DMS 273 treated with DMSO at 0.1 percent for 48 hours (cell line): ENCODE data around the gene ZNF335.
A peak's percentile ranks its signal among the peaks of the same experiment; 100 is the strongest.
"Not testable (repeated sequence)": the region's sequence is repeated elsewhere in the genome, so short reads cannot be mapped to it uniquely, and the experiment has no call there.

Experiments
- DNase-seq: peaks from one replicate; lab custom pipeline; 2025; lab: John Stamatoyannopoulos, UW

The ZNF335 gene

GRCh38 chr20:45934046-45934585 is 37.9 kb downstream of the ZNF335 start:
- no peak for DNase-seq

- peak; percentile 69 for DNase-seq
Measured at GRCh38 chr20:45933266-45934045, 38.5 kb downstream of the ZNF335 start.

GRCh38 chr20:45931680-45932079 is 40.3 kb downstream of the ZNF335 start:
- not testable (repeated sequence) for DNase-seq

GRCh38 chr20:45927071-45927878 is 44.7 kb downstream of the ZNF335 start:
- DNase-seq: no peak

- no peak for DNase-seq
Measured at GRCh38 chr20:45926731-45927070, 45.3 kb downstream of the ZNF335 start.

GRCh38 chr20:45925821-45926506 is 46.0 kb downstream of the ZNF335 start:
- DNase-seq: no peak

GRCh38 chr20:45924391-45925261 is 47.4 kb downstream of the ZNF335 start:
- no peak for DNase-seq

- DNase-seq: no peak
Measured at GRCh38 chr20:45921337-45922189, 50.4 kb downstream of the ZNF335 start.

- DNase-seq: no peak
Measured at GRCh38 chr20:45920462-45921336, 51.3 kb downstream of the ZNF335 start.

GRCh38 chr20:45919542-45920399 is 52.2 kb downstream of the ZNF335 start:
- no peak for DNase-seq

GRCh38 chr20:45918779-45919537 is 53.0 kb downstream of the ZNF335 start:
- DNase-seq: no peak

- no peak for DNase-seq
Measured at GRCh38 chr20:45918182-45918737, 53.7 kb downstream of the ZNF335 start.

GRCh38 chr20:45917790-45918141 is 54.2 kb downstream of the ZNF335 start:
- no peak for DNase-seq

GRCh38 chr20:45913116-45913515 is 58.9 kb downstream of the ZNF335 start:
- no peak for DNase-seq

- DNase-seq: no peak
Measured at GRCh38 chr20:45912344-45912682, 59.7 kb downstream of the ZNF335 start.

- no peak for DNase-seq
Measured at GRCh38 chr20:45911486-45912343, 60.3 kb downstream of the ZNF335 start, which contains the start of gene PLTP. TSS of gene PLTP (minus strand) at chr20:45912155. CDS start at chr20:45911452, 703 bp downstream.
